HFFc6 (cell line): Measurements from ENCODE around the gene MED23. TPM values are rescaled to one million over a fixed set of nuclear protein-coding genes. Genes with fewer than 3 reads are reported as not detected.
"Not testable (repeated sequence)": the region's sequence is repeated elsewhere in the genome, so short reads cannot be mapped to it uniquely, and the experiment has no call there.

Experiments used
- DNase-seq: peaks from one replicate; pipeline ENCODE4 v3.0.0-alpha.2; 2018
- H3K27ac Mint-ChIP-seq: 2 replicates; pipeline ENCODE4 v1.8.0; 2020; ENCODE audit warnings: mild to moderate bottlenecking, mixed read lengths
- H3K27me3 Mint-ChIP-seq: 2 replicates; pipeline ENCODE4 v1.8.0; 2021; ENCODE audit warnings: mild to moderate bottlenecking, moderate library complexity, mixed read lengths; ENCODE audit not compliant: insufficient read depth
- H3K36me3 Mint-ChIP-seq: 2 replicates; pipeline ENCODE4 v1.8.0; 2021; ENCODE audit warnings: low read depth, mixed read lengths
- H3K4me1 Mint-ChIP-seq: 2 replicates; pipeline ENCODE4 v1.8.0; 2020; ENCODE audit warnings: low read depth, mixed read lengths
- H3K4me3 Mint-ChIP-seq: 2 replicates; pipeline ENCODE4 v1.8.0; 2020; ENCODE audit warnings: mild to moderate bottlenecking, moderate library complexity, mixed read lengths
- H3K9me3 Mint-ChIP-seq: 2 replicates; pipeline ENCODE4 v1.8.0; 2020; ENCODE audit warnings: mild to moderate bottlenecking, mixed read lengths
- CTCF ChIP-seq: fragments of 200-600 bp; sonication (generic); IDR thresholded peaks from 2 replicates; pipeline ENCODE4 v1.5.0; 2021; ENCODE audit warnings: antibody characterized with exemption, mild to moderate bottlenecking
- total RNA-seq, 6 experiments: library from RNA; stranded (reverse); fragmentation: NEBNext Ultra II Directional; extraction: Animal tissue kit (Norgen Biotek cat#: 25700); gene quantifications; 2 replicates in 1 of 6; 3 replicates in 5 of 6; pipeline ENCODE4 v1.2.3, GENCODE V29; 2021

Gene MED23
- total RNA-seq, 6 experiments from 2014 or later: 20.5 to 27.3 (median 23.8) TPM

- no peaks in the 10 kb centered on the region for H3K9me3 Mint-ChIP-seq
- no peaks in the 10 kb centered on the region for H3K36me3 Mint-ChIP-seq
- H3K27ac Mint-ChIP-seq: no peak overlapping the region
- no peak overlapping the region for H3K4me3 Mint-ChIP-seq
- peaks cover 13% of the 10 kb centered on the region for H3K27me3 Mint-ChIP-seq
- no peak for DNase-seq
- TF ChIP-seq CTCF: no peak
- H3K4me1 Mint-ChIP-seq: no peaks in the 10 kb centered on the region
These were observed 76.1 kb downstream of the MED23 start for GRCh38 chr6:131551902-131552301.

GRCh38 chr6:131549811-131550210, 78.2 kb downstream of the MED23 start:
- Mint-ChIP-seq H3K4me3 (no peak overlapping the region), H3K27ac (no peak overlapping the region), H3K27me3 (peaks cover 20% of the 10 kb centered on the region), H3K36me3 (no peaks in the 10 kb centered on the region), H3K4me1 (no peaks in the 10 kb centered on the region), H3K9me3 (no peaks in the 10 kb centered on the region)
- no peak for TF ChIP-seq CTCF
- no peak for DNase-seq

- no peaks in the 10 kb centered on the region for H3K36me3 Mint-ChIP-seq
- H3K4me1 Mint-ChIP-seq: no peaks in the 10 kb centered on the region
- H3K27me3 Mint-ChIP-seq: peaks cover 20% of the 10 kb centered on the region
- DNase-seq: no peak
- H3K9me3 Mint-ChIP-seq: no peaks in the 10 kb centered on the region
- no peak overlapping the region for H3K27ac Mint-ChIP-seq
- H3K4me3 Mint-ChIP-seq: no peak overlapping the region
- no peak for TF ChIP-seq CTCF
These were observed 79.6 kb downstream of the MED23 start for GRCh38 chr6:131548441-131548840.

- Mint-ChIP-seq H3K4me3 (no peak overlapping the region), H3K27me3 (peaks cover 27% of the 10 kb centered on the region), H3K27ac (no peak overlapping the region), H3K9me3 (no peaks in the 10 kb centered on the region), H3K36me3 (no peaks in the 10 kb centered on the region), H3K4me1 (no peaks in the 10 kb centered on the region)
- DNase-seq: no peak
- no peak for TF ChIP-seq CTCF
These were observed 80.6 kb downstream of the MED23 start for GRCh38 chr6:131547488-131547887.

- DNase-seq: no peak
- H3K4me1 Mint-ChIP-seq: no peaks in the 10 kb centered on the region
- peaks cover 32% of the 10 kb centered on the region for H3K27me3 Mint-ChIP-seq
- H3K9me3 Mint-ChIP-seq: no peaks in the 10 kb centered on the region
- H3K4me3 Mint-ChIP-seq: no peak overlapping the region
- no peaks in the 10 kb centered on the region for H3K36me3 Mint-ChIP-seq
- no peak for TF ChIP-seq CTCF
- no peak overlapping the region for H3K27ac Mint-ChIP-seq
These were observed 82.7 kb downstream of the MED23 start for GRCh38 chr6:131545317-131545716.

- H3K27me3 Mint-ChIP-seq: peaks cover 26% of the 10 kb centered on the region
- not testable (repeated sequence) for H3K36me3 Mint-ChIP-seq, H3K4me1 Mint-ChIP-seq, H3K4me3 Mint-ChIP-seq, H3K27ac Mint-ChIP-seq, H3K9me3 Mint-ChIP-seq, DNase-seq
These were observed 89.4 kb downstream of the MED23 start for GRCh38 chr6:131538615-131539014.
